ENCODE measurements around the gene VAV2. TPM values are rescaled to one million over a fixed set of nuclear protein-coding genes. Genes with fewer than 3 reads are reported as not detected.

The VAV2 gene
- total and polyA plus RNA-seq, 4 donors: 13.0 to 28.2 (median 16.3) TPM

DNA sequence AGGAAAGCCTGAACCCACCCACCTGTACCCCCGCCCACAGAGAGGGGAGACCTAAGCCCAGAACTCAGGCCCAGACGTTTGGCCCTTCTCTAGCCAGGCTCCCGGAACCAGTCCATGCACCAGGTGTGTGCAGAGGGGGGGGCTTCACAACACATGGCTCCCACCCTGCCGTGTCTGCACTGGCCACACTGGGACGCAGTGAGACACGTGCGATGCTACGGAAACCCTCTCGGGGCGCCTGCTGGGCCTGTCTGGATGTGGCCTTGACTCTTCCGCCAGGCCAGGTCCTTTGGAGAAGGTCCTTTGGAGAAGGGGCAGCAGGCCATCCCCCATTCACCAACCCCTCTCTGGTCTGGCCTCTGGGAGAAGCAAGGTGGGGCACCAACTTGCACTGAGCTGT, 195.6 kb downstream of the VAV2 start:
- H3K27me3 ChIP-seq (ENCODE audit: control insufficient read depth in 3 of 3, insufficient read depth in 3 of 3, low read length in 2 of 3): no peaks in the 10 kb centered on the region
- no peak for DNase-seq
- 95 to 96% methylated on average over 11 of the region's 11 CpGs for WGBS, 2 donors
- ATAC-seq (ENCODE audit: insufficient read depth, low FRiP score): no peak
- H3K4me1 ChIP-seq (ENCODE audit: control insufficient read depth in 5 of 5, insufficient read depth in 5 of 5, low read length in 5 of 5): peaks cover 0 to 5% (median 0%) of the 10 kb centered on the region in 5 donors
- H3K9me3 ChIP-seq (ENCODE audit: control insufficient read depth in 4 of 4, insufficient read depth in 3 of 4, low read length in 3 of 4): no peaks in the 10 kb centered on the region
- no peak overlapping the region for H3K4me3 ChIP-seq
- no peak overlapping the region for H3K9ac ChIP-seq (ENCODE audit: insufficient read depth in 1 of 2, low read length in 2 of 2)
- TF ChIP-seq, protein P1, sequence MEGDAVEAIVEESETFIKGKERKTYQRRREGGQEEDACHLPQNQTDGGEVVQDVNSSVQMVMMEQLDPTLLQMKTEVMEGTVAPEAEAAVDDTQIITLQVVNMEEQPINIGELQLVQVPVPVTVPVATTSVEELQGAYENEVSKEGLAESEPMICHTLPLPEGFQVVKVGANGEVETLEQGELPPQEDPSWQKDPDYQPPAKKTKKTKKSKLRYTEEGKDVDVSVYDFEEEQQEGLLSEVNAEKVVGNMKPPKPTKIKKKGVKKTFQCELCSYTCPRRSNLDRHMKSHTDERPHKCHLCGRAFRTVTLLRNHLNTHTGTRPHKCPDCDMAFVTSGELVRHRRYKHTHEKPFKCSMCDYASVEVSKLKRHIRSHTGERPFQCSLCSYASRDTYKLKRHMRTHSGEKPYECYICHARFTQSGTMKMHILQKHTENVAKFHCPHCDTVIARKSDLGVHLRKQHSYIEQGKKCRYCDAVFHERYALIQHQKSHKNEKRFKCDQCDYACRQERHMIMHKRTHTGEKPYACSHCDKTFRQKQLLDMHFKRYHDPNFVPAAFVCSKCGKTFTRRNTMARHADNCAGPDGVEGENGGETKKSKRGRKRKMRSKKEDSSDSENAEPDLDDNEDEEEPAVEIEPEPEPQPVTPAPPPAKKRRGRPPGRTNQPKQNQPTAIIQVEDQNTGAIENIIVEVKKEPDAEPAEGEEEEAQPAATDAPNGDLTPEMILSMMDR (IDR thresholded peaks at IDR 0.05; ENCODE audit: control extremely low read depth, extremely low read depth): no peak
- H3K27ac ChIP-seq (ENCODE audit: low read depth in 1 of 2, low read length in 1 of 2): no peak overlapping the region
- peaks cover 0 to 12% (median 9%) of the 10 kb centered on the region in 4 donors for H3K36me3 ChIP-seq (ENCODE audit: control insufficient read depth in 4 of 4, insufficient read depth in 4 of 4, low read length in 4 of 4)

DNA sequence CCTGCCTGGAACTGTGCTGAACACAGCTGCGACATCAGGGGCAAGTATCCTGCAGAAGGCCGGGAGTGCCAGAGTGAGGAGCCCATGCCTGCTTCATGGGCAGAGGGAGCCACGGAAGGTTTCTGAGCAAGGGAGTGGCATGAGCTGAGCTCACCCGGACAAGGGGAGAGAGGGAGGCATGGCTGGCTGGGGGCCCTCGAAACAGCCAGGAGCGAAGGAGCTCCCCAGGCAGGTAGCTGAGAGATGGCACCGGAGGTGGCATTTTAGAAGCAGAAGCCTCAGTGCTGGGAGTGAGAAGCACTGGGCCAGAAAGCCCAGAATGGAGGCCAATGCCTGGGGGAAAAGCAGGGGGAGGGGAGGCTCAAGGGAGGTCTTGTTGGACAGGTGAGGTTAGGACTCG, 197.1 kb downstream of the VAV2 start:
- Histone ChIP-seq H3K36me3 (ENCODE audit: control insufficient read depth in 4 of 4, insufficient read depth in 4 of 4, low read length in 4 of 4) (peaks cover 0 to 18% (median 10%) of the 10 kb centered on the region in 4 donors), H3K4me1 (ENCODE audit: control insufficient read depth in 5 of 5, insufficient read depth in 5 of 5, low read length in 5 of 5) (peaks cover 0 to 5% (median 0%) of the 10 kb centered on the region in 5 donors), H3K9ac (ENCODE audit: insufficient read depth in 1 of 2, low read length in 2 of 2) (no peak overlapping the region), H3K9me3 (ENCODE audit: control insufficient read depth in 4 of 4, insufficient read depth in 3 of 4, low read length in 3 of 4) (no peaks in the 10 kb centered on the region), H3K27ac (ENCODE audit: low read depth in 1 of 2, low read length in 1 of 2) (no peak overlapping the region), H3K27me3 (ENCODE audit: control insufficient read depth in 3 of 3, insufficient read depth in 3 of 3, low read length in 2 of 3) (no peaks in the 10 kb centered on the region), H3K4me3 (no peak overlapping the region)
- TF ChIP-seq, protein P1 (IDR thresholded peaks at IDR 0.05; ENCODE audit: control extremely low read depth, extremely low read depth): no peak
- ATAC-seq (ENCODE audit: insufficient read depth, low FRiP score) (no peak), DNase-seq (no peak)
- WGBS, 2 donors: 85 to 87% methylated on average over 8 of the region's 8 CpGs

DNA sequence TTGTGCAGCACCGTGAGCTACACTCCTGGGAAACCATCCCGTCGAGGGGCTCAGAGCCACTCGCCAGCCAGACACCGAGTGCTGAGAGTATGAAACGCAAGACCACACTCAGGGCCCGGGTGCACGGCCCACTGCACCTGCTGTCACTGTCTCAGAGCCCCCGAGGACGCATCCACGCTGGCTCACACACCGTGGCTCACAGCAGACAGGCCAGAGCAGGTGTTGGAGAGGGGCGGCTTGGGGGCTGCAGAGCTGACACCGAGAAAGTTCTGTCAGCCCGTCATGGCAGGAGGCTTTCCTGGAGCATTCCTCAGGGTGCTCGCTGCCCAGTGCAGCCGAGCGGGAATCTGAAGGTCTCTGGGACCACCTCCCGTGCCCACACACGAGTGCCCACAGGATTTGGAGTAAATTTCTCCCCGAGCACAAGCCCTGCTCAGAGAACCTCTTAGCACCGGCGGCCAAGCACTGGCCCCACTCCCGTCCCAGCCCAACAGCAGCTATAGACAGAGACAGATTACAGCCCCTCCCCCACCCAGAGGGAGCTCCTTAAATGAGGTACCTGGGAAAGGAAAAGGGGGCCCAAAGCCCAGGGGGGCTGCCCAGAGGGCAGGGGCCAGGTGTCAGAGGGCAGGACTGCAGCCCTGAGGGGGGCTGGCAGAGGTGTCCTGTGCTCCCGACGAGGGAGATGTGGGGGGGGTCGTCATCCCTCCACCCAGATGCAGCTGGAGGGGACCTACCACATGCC, 197.9 kb downstream of the VAV2 start:
- H3K4me1 ChIP-seq (ENCODE audit: control insufficient read depth in 5 of 5, insufficient read depth in 5 of 5, low read length in 5 of 5): peaks cover 0 to 6% (median 3%) of the 10 kb centered on the region in 5 donors
- no peaks in the 10 kb centered on the region for H3K27me3 ChIP-seq (ENCODE audit: control insufficient read depth in 3 of 3, insufficient read depth in 3 of 3, low read length in 2 of 3)
- no peaks in the 10 kb centered on the region for H3K9me3 ChIP-seq (ENCODE audit: control insufficient read depth in 4 of 4, insufficient read depth in 3 of 4, low read length in 3 of 4)
- H3K9ac ChIP-seq (ENCODE audit: insufficient read depth in 1 of 2, low read length in 2 of 2): no peak overlapping the region
- 92 to 93% methylated on average over 27 of the region's 27 CpGs for WGBS, 2 donors
- TF ChIP-seq, protein P1 (IDR thresholded peaks at IDR 0.05; ENCODE audit: control extremely low read depth, extremely low read depth): no peak
- DNase-seq (no peak), ATAC-seq (ENCODE audit: insufficient read depth, low FRiP score) (no peak)
- peaks cover 0 to 21% (median 11%) of the 10 kb centered on the region in 4 donors for H3K36me3 ChIP-seq (ENCODE audit: control insufficient read depth in 4 of 4, insufficient read depth in 4 of 4, low read length in 4 of 4)
- no peak overlapping the region for H3K4me3 ChIP-seq
- no peak overlapping the region for H3K27ac ChIP-seq (ENCODE audit: low read depth in 1 of 2, low read length in 1 of 2)
